Liver (tissue), 3 donors: ENCODE results near the gene SCAMP1.

Experiments
- EGR1 ChIP-seq, 2 donors: IDR thresholded peaks; 2 replicates each; pipeline ENCODE4 v1.6.1; 2016 to 2018; ENCODE audit warnings: antibody characterized with exemption in 2 of 2, low read depth in 2 of 2
- FOXA1 ChIP-seq: IDR thresholded peaks from 2 replicates; pipeline ENCODE4 v1.6.1; 2016; ENCODE audit warnings: antibody characterized with exemption
- JUND ChIP-seq, 2 donors: IDR thresholded peaks; 2 replicates each; pipeline ENCODE4 v1.6.1; 2016; ENCODE audit warnings: antibody characterized with exemption in 2 of 2
- YY1 ChIP-seq: IDR thresholded peaks from 2 replicates; pipeline ENCODE4 v1.6.1; 2016; ENCODE audit warnings: antibody characterized with exemption, mild to moderate bottlenecking
- ZBTB33 ChIP-seq: IDR thresholded peaks from 2 replicates; pipeline ENCODE4 v1.6.1; 2016; ENCODE audit warnings: antibody characterized with exemption
- TF ChIP-seq, protein P1 (sequence below): IDR thresholded peaks from 2 replicates; pipeline ENCODE4 v1.6.1; 2016; ENCODE audit warnings: antibody characterized with exemption
- TF ChIP-seq, protein P2 (sequence below): fragments of 150-350 bp; IDR thresholded peaks from 2 replicates; pipeline ENCODE4 v1.5.1; 2017; ENCODE audit warnings: improper control_type of control experiment, low read depth, low read length; ENCODE audit not compliant: missing input control
- donor health status: healthy.
- donor health status: healthy.

- TF ChIP-seq, protein P1, sequence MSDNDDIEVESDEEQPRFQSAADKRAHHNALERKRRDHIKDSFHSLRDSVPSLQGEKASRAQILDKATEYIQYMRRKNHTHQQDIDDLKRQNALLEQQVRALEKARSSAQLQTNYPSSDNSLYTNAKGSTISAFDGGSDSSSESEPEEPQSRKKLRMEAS, result no peak
- TF ChIP-seq FOXA1, result no peak
- no peak for TF ChIP-seq EGR1 (IDR thresholded peaks at IDR 0.05; ENCODE audit: low read depth in 2 of 2)
- TF ChIP-seq ZBTB33, result no peak
- TF ChIP-seq, protein P2, sequence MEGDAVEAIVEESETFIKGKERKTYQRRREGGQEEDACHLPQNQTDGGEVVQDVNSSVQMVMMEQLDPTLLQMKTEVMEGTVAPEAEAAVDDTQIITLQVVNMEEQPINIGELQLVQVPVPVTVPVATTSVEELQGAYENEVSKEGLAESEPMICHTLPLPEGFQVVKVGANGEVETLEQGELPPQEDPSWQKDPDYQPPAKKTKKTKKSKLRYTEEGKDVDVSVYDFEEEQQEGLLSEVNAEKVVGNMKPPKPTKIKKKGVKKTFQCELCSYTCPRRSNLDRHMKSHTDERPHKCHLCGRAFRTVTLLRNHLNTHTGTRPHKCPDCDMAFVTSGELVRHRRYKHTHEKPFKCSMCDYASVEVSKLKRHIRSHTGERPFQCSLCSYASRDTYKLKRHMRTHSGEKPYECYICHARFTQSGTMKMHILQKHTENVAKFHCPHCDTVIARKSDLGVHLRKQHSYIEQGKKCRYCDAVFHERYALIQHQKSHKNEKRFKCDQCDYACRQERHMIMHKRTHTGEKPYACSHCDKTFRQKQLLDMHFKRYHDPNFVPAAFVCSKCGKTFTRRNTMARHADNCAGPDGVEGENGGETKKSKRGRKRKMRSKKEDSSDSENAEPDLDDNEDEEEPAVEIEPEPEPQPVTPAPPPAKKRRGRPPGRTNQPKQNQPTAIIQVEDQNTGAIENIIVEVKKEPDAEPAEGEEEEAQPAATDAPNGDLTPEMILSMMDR, result no peak
- TF ChIP-seq JUND (IDR thresholded peaks at IDR 0.05), result no peak
- TF ChIP-seq YY1, result no peak
Measured at GRCh38 chr5:78336698-78337097, 23.7 kb upstream of the SCAMP1 start.
